Lung (tissue), 12 donors: ENCODE data around the gene AK2. TPM values are rescaled to one million over a fixed set of nuclear protein-coding genes. Genes with fewer than 3 reads are reported as not detected.

Source experiments
- ATAC-seq: fragments of 200-7000 bp; cut with Tn5 transposase; one replicate; pipeline ENCODE4 v1.9.1; 2020; ENCODE audit warnings: moderate number of reproducible peaks; ENCODE audit not compliant: insufficient read depth, low FRiP score
- DNase-seq, 3 donors: peaks; one replicate each; pipeline ENCODE4 v3.0.0-alpha.2; 2013 to 2017
- H3K27ac ChIP-seq, 2 donors: one replicate each; pipeline ENCODE4 v1.5.1; 2013; ENCODE audit warnings: mild to moderate bottlenecking in 2 of 2, moderate library complexity in 2 of 2, control low read depth in 1 of 2, inconsistent platforms in 1 of 2, low read depth in 1 of 2, low read length in 1 of 2
- H3K27me3 ChIP-seq, 3 donors: one replicate each; pipeline ENCODE4 v1.5.1; 2013; ENCODE audit warnings: low read length in 2 of 3; ENCODE audit not compliant: control insufficient read depth in 3 of 3, insufficient read depth in 3 of 3
- H3K36me3 ChIP-seq, 4 donors: one replicate each; pipeline ENCODE4 v1.5.1; 2013; ENCODE audit warnings: low read length in 4 of 4, mild to moderate bottlenecking in 1 of 4, moderate library complexity in 1 of 4; ENCODE audit not compliant: control insufficient read depth in 4 of 4, insufficient read depth in 4 of 4
- H3K4me1 ChIP-seq, 5 donors: one replicate each; pipeline ENCODE4 v1.5.1; 2013; ENCODE audit warnings: low read length in 5 of 5, mild to moderate bottlenecking in 2 of 5, moderate library complexity in 1 of 5; ENCODE audit not compliant: control insufficient read depth in 5 of 5, insufficient read depth in 5 of 5
- H3K4me3 ChIP-seq: one replicate; pipeline ENCODE4 v1.5.1; 2013; ENCODE audit warnings: mild to moderate bottlenecking, control low read depth, moderate library complexity
- H3K9ac ChIP-seq, 2 donors: one replicate each; pipeline ENCODE4 v1.5.1; 2013; ENCODE audit warnings: low read length in 2 of 2, control low read depth in 1 of 2; ENCODE audit not compliant: insufficient read depth in 1 of 2
- H3K9me3 ChIP-seq, 4 donors: one replicate each; pipeline ENCODE4 v1.5.1; 2013; ENCODE audit warnings: low read length in 3 of 4, mild to moderate bottlenecking in 1 of 4, moderate library complexity in 1 of 4; ENCODE audit not compliant: control insufficient read depth in 4 of 4, insufficient read depth in 3 of 4
- WGBS, 2 donors: extraction: QIAGEN DNeasy Blood & Tissue Kit; methylation state at CpG; one replicate each; pipeline ENCODE4 v1.1.7; 2013; 5-methylcytosine and 5-hydroxymethylcytosine counted together
- polyA plus RNA-seq, 2 donors: library from polyadenylated mRNA; stranded (reverse); fragments of 200-250 nt; gene quantifications; one replicate each; pipeline ENCODE4 v1.2.1, GENCODE V29; 2013
- total RNA-seq, 2 donors: library from RNA; depleted of rRNA in 1 of 2; stranded (reverse); fragments of >200 nt in 1 of 2; gene quantifications; one replicate each; pipeline ENCODE4 v1.2.1, GENCODE V29; 2014 to 2021
- TF ChIP-seq, protein P1 (sequence below): IDR thresholded peaks from 2 replicates; pipeline ENCODE4 v1.5.1; 2012; ENCODE audit warnings: mild to moderate bottlenecking; ENCODE audit errors: control extremely low read depth, extremely low read depth
- donor health status: control.
- donor health status: control.
- donor health status: Bipolar disorder and iron deficiency.
- donor health status: healthy.
- donor health status: DM: yes; HTN: yes; CAD: no.

Gene AK2
- total and polyA plus RNA-seq, 4 donors: 86.8 to 127 (median 101) TPM

DNA sequence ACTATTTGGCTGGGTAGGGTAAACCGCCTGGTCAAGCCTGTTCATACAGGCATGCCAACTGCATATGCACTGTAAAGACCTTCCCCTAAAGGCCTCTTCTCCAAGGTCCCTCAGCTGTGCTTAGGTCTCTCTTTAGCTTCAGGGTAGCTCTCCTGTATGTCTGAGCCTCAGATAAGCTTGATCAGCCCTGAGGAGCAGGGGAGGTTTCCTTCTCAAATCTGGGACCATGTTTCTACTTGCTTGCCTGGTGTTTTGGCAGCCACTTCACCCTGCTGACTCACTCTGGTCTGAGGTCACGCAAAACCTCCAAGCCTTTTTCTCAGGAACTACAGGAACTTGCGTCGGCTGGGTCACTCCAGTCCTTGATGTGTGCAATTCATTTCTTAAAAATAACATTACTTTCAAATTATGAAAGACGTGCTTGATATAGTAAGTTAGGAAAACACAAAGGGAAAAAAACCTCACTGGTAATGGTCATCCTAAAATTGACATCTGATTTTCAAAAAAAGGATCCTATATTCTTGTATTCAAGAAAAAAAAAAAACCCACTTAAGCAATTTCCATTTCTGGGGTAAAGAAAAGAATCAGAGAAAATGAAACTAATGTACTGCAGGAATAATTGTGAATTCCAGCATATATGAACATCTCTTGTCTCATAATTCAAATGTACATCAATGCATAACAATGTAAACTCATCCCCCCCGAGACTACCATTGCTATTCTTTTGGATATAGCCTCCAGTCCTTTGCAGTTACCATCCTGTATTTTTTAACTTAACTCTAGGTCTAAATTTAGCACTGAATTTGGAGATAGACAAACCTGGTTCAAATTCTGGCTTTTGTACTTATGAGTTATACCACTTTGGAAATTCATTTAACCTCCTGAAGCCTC is 47.3 kb downstream of the AK2 start:
- WGBS, 2 donors: 35 to 36% methylated on average over 6 of the region's 6 CpGs
- no peaks in the 10 kb centered on the region for H3K9me3 ChIP-seq
- H3K36me3 ChIP-seq: no peaks in the 10 kb centered on the region
- DNase-seq: no peak
- peak; percentile 59 for ATAC-seq
- H3K27ac ChIP-seq: peak overlapping the region; percentile 38 to 96
- TF ChIP-seq, protein P1, sequence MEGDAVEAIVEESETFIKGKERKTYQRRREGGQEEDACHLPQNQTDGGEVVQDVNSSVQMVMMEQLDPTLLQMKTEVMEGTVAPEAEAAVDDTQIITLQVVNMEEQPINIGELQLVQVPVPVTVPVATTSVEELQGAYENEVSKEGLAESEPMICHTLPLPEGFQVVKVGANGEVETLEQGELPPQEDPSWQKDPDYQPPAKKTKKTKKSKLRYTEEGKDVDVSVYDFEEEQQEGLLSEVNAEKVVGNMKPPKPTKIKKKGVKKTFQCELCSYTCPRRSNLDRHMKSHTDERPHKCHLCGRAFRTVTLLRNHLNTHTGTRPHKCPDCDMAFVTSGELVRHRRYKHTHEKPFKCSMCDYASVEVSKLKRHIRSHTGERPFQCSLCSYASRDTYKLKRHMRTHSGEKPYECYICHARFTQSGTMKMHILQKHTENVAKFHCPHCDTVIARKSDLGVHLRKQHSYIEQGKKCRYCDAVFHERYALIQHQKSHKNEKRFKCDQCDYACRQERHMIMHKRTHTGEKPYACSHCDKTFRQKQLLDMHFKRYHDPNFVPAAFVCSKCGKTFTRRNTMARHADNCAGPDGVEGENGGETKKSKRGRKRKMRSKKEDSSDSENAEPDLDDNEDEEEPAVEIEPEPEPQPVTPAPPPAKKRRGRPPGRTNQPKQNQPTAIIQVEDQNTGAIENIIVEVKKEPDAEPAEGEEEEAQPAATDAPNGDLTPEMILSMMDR: no peak
- no peaks in the 10 kb centered on the region for H3K27me3 ChIP-seq
- H3K4me1 ChIP-seq: peaks cover 0 to 21% (median 5%) of the 10 kb centered on the region in 5 donors
- no peak overlapping the region for H3K4me3 ChIP-seq
- H3K9ac ChIP-seq: no peak overlapping the region

DNA sequence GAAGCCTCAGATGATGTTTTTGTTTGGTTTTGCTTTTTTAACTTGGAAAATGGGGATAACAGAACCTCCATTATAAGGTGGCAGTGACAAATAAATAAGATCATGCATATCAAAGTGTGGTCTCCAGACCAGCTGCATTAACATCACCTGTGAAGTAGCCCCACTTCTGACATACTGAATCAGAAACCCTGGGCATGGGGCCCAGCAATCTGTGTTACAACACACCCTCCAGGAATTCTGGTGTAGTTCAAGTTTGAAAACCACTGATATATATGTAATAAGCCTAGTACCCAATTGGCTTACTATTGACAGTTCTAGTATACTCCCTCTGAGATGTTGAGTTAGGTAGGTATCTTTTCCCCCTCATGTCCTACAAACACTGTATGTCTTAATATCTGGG is 48.0 kb downstream of the AK2 start:
- DNase-seq: no peak
- Histone ChIP-seq H3K27me3 (no peaks in the 10 kb centered on the region), H3K36me3 (no peaks in the 10 kb centered on the region), H3K9me3 (no peaks in the 10 kb centered on the region), H3K4me1 (peaks cover 0 to 19% (median 9%) of the 10 kb centered on the region in 5 donors), H3K9ac (no peak overlapping the region), H3K4me3 (no peak overlapping the region), H3K27ac (peak overlapping the region; percentile 38 to 96)
- no peak for ATAC-seq
- TF ChIP-seq, protein P1: no peak

DNA sequence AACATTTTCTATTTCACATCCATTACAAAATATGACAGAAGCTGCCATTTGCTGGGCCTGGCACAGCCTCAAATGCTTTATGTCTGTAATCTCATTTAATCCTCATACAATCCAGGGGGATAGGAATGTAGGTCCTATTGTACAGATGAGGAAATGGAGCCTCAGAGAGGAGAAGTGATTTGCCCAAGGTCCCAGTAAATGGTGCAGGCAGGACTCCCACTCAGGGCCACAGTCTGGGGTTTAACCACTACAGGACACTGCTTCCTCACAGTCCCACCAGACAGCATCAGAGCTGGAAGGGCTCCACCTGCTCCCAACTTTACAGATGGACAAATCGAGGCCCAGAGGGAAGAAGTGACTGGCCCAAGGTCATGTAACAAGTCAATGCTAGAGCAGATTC is 51.5 kb downstream of the AK2 start:
- Histone ChIP-seq H3K4me3 (no peak overlapping the region), H3K27me3 (no peaks in the 10 kb centered on the region), H3K9me3 (no peaks in the 10 kb centered on the region), H3K27ac (no peak overlapping the region), H3K36me3 (no peaks in the 10 kb centered on the region), H3K9ac (no peak overlapping the region), H3K4me1 (peaks cover 0 to 14% (median 7%) of the 10 kb centered on the region in 5 donors)
- ATAC-seq (no peak), DNase-seq (no peak)
- TF ChIP-seq, protein P1: no peak
- WGBS, 2 donors: 94 to 95% methylated on average over 1 of the region's 1 CpG
